ENCODE data around the gene ABCC11.
A peak's percentile ranks its signal among the peaks of the same experiment; 100 is the strongest.

The ABCC11 gene

DNA sequence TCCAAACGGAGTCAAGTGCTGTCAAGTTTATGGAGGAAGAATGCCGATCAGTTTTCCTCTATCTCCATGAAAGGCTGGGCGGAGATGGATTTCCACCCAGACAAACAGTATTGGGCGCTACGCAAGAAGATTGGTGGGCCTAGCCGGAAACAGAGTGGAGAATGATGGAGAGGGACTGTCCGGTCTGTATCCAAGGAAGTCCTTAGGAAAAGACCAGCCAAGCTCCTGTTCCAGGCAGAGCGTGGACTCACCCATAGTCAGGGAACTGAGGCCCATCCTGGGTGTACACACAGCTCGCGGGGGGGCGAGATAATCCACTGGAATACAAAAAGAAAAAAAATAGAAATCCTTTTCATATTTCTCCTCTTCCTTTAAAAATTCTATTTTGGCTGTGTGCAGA, 90.0 kb downstream of the ABCC11 start:
- DNase-seq = no peak

DNA sequence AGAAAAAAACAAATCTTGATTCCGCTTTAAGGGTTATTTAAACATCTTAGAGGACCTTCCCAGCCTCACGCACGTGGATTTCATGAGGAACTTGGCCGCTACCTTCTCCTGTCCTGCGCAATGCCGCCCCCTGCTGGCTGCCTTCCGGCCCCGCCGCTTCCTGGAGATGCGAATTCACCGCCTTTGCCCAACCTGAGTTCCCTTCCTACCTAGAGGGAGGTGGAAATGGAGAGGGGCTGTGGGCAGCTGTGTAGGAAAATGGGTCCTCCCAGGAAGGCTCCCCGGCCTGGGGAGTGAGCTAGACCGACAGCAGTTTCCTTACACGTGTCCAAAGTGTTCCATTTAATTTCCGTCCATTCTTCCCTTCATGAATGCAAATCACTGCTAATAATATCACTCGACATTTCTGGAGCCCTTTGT, 90.5 kb downstream of the ABCC11 start:
- peak; percentile 71 for DNase-seq

DNA sequence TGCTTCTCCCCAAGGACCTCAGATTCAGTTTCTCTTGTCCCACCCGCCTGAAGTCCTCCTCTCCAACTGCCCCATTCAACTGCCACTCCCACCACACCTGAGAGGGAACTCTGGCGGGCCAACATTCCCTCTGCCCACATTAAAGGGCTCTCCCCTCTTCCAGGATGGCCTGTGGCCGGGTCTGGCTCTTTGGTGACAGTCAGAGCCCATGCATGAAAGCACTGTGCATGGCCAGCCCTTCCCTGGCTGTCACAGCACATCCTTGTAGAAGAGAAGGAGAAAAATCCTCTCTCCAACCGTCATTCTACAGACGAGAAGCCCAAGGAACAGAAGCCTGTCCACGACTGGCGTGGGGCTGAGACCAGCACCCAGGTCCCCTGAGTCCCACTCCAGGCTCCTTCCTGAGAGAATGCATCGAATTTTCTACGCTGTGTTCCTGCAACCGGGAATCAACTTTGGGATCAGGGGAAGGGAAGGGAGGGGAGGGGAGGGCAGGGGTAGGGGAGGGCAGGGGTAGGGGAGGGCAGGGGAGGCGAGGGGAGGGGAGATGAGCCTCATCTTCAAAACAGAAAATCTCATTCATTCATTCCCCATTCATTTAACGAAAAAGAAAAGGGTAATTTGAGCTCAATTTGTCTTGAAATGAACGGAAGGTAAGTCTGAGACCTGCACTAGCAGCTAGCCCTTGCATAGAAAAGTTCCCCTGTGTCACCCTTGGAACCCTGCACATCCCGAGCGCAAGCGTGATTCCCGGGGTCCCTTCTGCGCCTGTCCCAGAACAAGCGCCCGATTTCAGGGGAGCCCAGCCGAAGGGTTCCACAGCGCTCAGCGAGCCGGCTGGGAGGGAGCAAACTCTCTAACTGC, 91.2 kb downstream of the ABCC11 start, which contains the start of gene ABCC12:
TSS of gene ABCC12 (minus strand) at position 68 of the 864 bp plus-strand sequence. CDS start 9,569 bp downstream, outside the sequence.
- DNase-seq = no peak

DNA sequence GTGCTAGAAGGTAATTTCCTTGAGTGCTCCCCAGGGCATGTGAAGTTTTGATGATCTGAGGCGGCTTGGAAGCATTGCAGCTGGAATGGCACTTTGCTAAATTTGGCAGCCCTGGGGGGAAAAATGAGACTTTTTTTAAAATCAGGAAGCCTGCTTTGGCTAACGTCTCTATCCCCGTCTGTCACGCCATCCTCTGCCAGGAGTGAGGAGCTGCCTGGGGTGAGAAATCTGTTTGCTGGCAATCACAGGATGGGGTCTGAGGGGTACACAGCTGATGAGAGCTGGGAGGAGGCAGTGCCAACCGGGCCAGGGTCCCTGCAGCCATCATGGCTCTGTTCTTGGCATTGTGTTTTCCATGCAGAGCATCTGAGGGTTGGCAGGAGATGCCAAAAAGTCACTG, 93.6 kb downstream of the ABCC11 start:
- no peak for DNase-seq

DNA sequence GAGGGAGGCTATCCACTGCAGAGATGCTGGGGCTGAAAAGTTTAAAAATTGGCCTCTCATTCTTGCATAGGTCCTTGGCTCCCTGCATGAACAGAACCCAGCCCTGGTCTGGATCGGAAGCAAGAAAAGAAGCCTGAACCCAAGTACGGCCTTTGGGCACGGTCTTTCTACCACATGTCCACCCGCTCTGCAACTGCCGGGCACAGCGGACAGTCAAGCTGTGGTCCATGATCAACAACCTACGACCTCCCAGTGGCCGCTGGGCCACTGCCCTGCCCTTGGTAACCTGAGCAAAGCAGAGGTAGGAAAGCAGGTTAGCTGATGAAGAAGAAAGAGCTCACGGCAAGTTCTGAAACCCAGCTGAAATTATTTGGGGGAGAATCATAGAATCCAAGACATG, 95.1 kb downstream of the ABCC11 start:
- no peak for DNase-seq

DNA sequence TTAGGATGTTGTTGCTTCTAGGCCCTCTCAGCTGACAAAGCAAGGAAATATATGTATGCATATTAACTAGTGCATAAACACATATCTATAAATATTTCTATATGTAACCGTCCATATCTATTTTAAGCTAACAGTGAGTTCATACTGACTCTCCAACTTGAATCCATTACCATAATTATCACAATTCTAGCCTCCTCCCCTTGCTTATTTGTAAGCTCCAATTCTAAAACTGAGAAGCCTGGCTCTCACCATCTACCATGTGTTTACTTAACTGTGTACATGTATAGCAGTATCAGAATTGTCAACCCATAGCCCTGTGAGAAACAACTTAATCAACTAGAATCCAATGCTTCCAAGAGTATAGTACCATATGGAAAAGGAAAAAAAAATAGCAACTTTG, 96.6 kb downstream of the ABCC11 start:
- DNase-seq = no peak

DNA sequence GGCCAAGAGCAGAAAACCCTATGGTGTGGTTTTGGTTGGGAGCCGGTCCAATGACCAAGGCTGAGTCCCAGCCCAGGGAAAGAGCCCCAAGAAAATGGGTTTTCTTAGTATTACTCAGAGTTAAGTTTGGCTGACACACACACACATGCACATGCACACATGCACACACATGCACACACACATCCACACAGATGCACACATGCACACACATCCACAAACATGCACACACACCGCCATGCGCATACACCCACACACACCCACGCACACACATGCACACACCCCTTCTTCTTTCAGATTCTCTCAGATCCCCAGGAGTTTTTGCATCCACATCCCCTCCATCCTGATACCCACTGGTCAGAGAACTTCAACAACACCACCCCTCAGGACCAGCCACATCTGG, 100.6 kb downstream of the ABCC11 start:
- DNase-seq = no peak

DNA sequence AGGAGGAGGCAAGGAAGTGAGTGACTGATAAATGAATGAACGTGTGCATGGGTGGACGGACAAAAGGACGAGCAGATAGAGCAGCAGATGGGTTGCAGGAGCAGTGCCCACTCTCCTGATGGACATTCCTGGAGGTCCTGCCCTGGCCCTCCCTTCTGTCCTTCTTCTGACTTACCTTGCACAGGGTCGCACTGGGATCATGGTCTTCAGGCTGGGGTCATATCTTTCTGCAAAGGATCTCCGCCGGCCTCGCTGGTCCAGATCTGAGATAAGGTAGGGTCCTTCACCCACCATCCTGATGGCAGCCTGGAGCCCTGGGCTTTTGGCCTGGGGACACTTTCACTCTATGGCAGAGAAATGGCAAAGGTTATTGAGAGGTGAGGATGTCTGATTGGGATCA, 101.2 kb downstream of the ABCC11 start:
- no peak for DNase-seq

DNA sequence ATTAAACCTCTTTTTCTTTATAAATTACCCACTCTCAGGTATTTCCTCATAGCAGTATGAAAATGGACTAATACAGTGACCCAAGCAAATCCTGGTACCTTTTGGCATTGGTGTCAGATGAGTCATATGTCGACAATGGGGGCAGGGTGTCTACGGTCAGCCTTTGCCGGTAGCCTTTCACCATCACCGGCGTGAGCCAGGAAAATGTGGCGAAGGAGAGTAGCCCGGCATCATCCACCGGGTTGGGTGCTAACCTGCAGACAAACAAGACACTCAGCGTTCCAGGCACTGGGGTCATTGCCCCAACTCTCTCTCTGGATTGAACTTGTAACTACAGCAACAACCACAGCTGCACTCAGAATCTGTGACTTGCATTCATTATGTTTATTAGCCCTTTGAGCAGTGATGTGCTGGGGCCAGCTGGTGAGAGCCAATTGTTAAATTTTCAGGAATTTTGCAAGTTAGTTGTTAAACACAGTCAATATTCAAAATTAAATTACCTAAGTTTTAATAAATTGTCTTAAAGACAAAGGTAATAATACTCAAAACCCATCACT, 103.4 kb downstream of the ABCC11 start:
- DNase-seq = no peak

DNA sequence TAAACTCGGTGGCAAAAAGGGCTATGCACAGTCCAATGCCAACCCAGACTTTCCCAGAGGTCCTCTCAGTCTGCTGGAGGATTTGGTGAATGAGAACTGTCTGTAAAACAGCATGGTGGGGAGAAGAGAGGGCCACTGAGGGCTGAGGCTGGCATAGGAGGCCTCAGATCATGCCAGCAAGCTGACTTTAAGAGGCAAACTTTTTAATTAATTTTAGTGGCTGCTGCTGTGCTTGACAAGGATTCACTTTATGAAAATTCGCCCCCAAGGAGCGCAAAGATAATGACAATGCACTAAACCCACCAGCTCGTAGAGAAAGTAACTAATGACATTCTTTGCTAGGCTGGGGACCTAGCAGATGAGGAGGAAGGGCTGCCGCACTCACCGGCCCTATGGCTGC, 106.5 kb downstream of the ABCC11 start:
- DNase-seq = no peak

DNA sequence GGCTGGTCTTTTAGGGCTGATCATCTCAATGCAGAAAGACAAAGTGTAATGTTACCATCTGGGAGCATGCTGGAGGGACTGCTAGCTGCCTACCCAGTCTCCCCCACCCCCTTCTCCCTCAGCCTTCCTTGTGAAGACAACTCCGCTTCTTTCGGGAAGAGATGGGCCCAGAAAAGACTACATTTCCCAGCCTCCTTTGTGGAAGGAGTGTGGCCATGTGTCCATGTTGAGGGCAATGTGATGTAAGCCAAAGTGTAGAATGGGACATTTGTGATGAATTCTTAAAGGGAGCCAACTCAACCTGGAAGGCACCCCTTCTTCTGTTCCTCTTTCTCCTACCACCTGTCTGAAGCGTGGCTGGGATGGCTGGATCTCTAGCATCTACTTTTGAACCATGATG, 107.8 kb downstream of the ABCC11 start:
- DNase-seq = no peak

DNA sequence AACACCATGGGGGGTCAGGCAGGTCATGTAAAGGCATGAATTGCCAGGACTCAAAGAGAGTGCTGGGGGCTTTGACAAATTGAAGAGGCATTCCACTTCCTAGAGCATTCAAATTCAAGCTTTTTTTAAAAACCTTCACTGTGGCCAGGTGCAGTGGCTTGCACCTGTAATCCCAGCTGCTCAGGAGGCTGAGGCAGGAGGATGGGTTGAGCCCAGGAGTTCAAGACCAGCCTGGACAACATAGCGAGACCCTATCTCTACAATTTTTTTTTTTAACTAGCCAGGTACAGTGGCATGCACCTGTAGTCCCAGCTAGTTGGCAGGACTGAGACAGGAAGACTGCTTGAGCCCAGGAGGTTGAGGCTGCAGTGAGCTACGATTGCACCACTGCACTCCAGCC, 108.8 kb downstream of the ABCC11 start:
- DNase-seq = no peak

DNA sequence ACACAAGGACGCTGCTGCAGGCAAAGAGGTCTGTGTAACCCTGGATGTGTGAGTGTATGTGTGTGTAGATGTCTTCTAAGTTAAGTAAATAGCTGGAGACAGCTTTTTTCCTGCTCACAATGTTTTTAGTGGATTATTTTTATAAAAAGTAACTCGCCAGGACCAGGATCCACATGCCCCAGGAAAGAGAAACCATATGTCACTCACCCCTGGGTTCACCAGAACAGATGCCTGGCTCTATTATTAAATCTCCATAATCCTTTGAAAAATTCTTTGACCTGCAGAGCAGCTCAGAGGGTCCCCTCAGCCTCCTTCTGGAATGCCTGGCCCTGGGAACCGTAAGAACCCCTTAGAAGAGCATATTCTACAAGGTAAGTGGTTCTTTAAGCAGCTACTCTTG, 109.5 kb downstream of the ABCC11 start:
- no peak for DNase-seq

DNA sequence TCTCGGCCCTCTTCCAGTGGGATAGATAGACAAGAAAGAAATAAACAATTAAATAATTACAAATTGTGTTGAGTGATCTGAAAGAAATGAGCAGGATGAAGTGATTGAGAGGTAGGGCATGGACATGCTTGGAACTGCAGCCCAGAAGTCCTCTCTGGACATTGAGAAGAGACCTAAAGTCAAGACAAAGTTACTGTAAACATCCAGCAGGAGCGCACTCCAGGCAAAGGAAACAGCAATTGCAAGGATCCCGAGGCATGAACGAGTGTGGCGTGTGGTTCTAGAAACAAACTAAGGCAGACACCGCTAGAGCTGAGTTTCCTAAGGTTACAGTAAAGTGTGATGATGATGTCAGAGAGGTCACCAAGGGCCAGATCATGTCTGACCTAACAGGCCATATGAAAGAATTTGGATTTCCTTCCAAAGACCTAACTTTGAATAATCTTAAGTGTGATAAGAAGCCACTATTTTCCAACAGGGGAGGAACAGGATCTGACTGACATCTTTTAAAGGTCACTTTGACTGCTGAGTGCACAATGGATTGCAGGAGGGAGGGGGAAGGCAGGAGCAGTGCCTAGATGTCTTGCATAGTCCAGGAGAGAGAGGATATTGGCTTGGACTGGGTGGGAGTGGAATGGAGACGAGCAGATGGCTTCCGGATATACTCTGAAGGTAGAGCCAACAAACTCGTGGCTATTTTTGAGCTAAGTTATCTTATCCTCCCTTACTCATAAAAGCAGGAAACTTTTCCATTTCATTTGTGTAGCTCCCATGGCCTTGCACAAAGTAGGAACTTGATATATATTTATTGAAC, 110.6 kb downstream of the ABCC11 start:
- no peak for DNase-seq

DNA sequence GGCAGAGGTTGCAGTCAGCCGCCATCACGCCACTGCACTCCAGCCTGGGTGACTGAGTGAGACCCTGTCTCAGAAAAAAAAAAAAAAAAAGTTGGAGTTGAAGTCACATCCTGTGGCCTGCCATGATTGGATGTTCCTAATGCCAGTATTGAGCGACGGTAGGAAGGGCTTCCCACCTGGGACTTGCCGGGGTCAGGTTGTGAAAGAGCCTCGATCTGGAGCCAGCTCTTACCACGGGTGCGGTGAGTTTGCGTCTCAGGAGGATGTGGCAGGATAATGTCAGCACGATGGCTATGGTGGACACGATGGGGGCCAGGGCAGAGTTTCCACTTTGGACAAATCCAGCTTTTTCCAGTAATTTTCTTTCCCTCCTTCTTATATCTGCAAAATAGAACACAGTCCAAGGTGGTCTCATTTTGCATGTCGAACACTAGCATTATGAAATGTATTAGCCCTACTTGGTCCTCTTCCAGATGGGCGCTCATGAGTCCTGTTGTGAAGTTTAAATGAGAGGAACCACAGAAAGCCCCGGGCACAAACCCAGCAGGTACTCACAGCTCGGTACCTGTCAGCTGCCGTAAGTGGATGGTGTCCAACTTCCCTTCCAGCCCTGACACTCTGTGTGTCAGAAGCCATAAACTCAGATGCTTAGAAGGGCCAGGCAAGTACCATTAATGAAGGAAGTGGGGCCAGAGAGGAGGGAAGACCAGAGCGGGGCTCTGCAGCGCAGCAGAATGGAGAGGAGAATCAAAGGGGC, 113.7 kb downstream of the ABCC11 start:
- DNase-seq = no peak

DNA sequence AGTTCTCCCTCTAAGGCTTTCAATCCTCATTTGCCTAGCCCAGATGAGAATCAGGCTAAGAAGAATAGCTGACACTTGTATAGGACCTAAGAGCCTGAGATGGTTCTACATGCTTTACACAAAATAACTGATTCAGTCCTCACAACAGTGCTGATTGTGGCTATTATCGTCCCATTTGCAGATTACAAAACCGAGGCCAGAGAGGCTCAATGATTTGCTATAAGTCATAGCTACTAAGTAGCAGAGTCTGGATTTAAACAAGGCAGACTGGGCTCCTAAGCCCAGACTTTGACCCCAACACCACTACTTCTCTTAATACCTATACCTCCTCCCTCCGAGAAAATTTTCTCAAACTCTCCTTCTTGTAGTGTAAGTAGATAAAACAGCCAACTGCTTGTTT, 114.6 kb downstream of the ABCC11 start:
- no peak for DNase-seq

DNA sequence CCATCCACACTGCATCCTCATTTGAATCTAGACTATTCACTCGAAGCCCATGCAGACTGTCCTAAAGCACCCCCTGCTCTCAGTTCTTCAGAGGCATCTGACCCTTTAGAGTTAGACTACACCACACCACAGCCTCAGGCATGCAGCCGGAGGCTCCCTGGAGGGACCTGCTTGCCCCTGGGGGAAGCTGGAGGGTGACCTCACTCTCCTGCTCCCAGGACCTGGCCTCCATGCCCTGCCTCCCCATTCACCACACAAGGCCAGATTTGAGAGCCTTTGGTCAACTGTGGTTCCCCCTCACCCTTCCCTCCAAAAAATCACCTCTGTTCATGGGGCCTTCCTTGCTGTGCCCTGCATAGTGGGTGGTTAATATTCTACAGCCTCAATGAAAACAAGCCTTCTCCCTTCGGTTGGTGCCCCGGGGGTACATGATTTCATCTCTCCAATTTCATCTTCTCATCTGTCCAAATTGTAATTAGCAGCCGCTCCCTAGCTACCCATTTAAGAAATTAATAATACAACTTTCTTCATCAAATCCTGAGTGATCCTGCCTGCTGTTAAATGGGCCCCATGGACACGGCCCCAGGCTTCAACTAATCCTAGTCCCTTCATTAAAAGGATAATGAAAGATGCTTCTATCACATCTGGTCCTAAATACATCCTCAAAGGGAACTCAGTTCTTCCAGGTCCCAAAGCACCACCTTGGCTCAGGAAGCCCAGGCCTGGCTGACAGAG, 116.0 kb downstream of the ABCC11 start:
- DNase-seq = no peak

DNA sequence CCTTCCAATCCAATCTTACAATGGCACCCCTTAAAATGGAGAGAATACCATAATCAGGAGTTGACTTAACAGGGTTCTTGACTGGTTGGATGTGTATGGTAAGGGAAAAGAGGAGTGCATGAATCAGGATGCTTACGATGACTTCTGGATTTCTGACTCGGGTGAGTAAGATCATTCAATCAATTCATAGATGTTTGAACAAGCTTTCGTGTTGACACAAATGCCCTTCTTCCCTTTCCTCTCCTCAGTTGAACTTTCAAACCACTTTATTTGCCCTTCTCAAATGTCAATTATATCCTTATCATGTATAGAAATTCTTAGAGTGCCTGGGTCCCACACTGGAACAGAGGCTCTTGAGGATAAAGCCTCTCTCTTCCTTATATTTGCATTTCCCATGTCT, 117.4 kb downstream of the ABCC11 start:
- no peak for DNase-seq

DNA sequence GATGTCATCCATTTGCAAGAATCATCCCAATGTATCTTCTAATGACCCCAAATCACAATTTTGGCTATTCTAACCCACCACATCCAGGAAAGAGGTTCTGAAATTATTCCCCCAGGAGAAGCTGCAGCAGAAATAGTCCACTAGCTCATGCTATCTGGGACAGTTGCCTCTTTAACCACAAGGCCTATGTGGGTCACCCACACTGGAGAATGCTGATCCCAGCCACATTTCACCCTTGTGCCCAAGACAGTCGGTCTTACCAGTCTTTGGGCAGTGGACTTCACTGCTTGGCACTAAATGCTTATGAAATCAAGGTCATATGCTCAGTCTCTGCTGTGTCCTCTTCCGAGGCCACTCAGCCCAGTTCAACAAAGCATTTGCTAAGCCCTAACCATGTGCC, 118.6 kb downstream of the ABCC11 start:
- no peak for DNase-seq

DNA sequence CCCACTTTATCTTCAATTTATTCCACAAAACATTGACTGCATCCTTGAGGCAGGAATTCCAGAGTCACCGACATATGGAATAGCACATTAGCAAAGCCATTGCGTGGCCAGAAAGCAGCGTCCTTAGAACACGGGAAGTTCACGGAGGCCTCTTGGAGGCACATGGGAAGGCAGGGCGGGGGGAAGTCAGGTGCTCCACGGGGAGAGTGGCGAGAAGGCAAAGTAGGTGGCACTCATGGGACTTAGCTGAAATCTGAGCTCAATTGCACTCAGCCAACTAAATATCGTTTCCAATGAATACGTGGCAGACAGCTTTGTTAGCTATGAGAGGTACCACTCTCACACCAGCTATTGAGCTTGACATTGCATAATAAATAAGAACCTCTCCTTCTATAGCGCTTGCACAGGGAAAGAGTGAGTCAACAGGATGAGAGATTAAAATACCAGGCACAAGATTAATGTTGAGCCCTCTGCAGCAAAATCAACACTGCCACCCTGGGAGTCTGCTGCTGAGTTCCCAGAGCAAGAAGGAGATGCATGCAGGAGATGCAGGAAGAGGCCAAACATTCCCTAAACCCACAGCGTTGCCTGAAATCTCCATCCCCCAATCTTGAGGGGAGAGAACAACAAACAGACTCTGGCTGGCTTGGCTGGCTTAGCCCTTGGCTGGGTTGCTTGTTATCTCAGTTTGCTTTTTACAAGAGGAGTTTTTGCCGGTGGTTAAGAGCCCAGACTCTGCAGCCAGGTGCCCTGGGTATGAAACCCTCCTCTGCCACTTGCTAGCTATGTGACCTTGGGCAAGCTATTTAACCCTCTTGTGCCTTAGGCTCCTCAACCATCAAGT, 120.3 kb downstream of the ABCC11 start:
- DNase-seq = no peak

DNA sequence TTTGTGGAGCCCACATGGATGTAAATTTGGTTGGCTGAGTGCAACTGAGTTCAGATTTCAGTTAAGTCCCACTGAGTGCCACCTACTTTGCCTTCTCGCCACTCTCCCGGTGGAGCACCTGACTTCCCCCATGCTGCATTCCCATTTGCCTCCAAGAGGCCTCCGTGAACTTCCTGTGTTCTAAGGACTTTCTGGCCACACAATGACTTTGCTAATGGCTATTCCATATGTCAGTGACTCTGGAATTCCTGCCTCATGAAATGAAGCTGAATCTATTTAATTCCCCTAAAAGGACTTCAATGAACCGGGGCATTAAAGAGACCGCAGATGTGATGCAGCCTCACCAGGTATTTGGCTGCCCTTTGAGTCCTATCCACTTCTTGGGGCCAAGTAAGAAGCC, 121.5 kb downstream of the ABCC11 start:
- DNase-seq = no peak
